Neutrophil (primary cell): ENCODE data around the gene MACF1.

Source experiments
- H3K27ac ChIP-seq: fragments of 200-600 bp; sonication (generic); 2 replicates; pipeline ENCODE4 v1.5.1; 2016; ENCODE audit warnings: mild to moderate bottlenecking, moderate library complexity
- H3K27me3 ChIP-seq: fragments of 200-600 bp; sonication (generic); 2 replicates; pipeline ENCODE4 v1.6.0; 2016; ENCODE audit warnings: mild to moderate bottlenecking
- H3K36me3 ChIP-seq: fragments of 200-600 bp; sonication (generic); 2 replicates; pipeline ENCODE4 v1.5.1; 2017
- H3K4me1 ChIP-seq, 2 experiments: fragments of 200-600 bp in 1 of 2; sonication (generic) in 1 of 2; 1 replicate in 1 of 2; 2 replicates in 1 of 2; pipeline versions ENCODE4 v1.5.1 to v1.6.1; 2013 to 2016; ENCODE audit warnings: low read depth in 1 of 2, low read length in 1 of 2, mild to moderate bottlenecking in 1 of 2, moderate library complexity in 1 of 2; ENCODE audit not compliant: control insufficient read depth in 1 of 2, insufficient read depth in 1 of 2
- H3K4me3 ChIP-seq, 2 experiments: fragments of 200-600 bp in 1 of 2; sonication (generic) in 1 of 2; 1 replicate in 1 of 2; 2 replicates in 1 of 2; pipeline ENCODE4 v1.5.1; 2013 to 2016; ENCODE audit warnings: low read depth in 1 of 2, low read length in 1 of 2, mild to moderate bottlenecking in 1 of 2, moderate library complexity in 1 of 2
- H3K9me3 ChIP-seq: fragments of 200-600 bp; sonication (generic); 2 replicates; pipeline ENCODE4 v1.5.1; 2016
- CTCF ChIP-seq: fragments of 200-600 bp; sonication (generic); IDR thresholded peaks from 2 replicates; pipeline ENCODE4 v1.5.1; 2016; ENCODE audit warnings: antibody characterized with exemption

Gene MACF1

DNA sequence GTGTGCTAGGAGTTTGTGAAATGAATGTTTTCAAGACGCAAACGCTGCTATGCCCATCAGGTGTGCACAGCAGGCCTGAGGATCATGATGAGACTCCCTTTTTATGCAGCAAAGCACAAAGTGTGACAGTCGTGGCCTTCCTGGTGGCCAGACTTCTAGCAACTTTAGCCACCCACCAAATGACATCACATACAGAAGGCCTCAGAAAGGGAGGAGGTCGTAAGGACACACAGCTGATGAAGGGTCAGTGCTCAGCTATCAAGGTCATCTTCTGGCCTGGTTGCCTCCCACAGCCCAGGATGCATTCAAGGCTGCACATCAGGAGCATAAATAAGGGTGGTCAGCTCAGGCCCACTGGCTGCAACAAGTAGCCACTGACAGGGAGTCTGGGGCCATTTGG is 323.6 kb downstream of the MACF1 start:
- Histone ChIP-seq H3K27me3 (no peaks in the 10 kb centered on the region), H3K4me3 (no peak overlapping the region), H3K27ac (no peak overlapping the region), H3K36me3 (peaks cover 9% of the 10 kb centered on the region), H3K4me1 (peaks cover 0 to 7% of the 10 kb centered on the region in 2 experiments), H3K9me3 (no peaks in the 10 kb centered on the region)
- no peak for TF ChIP-seq CTCF

GRCh38 chr1:39529901-39530535 is 325.5 kb downstream of the MACF1 start:
- no peak for TF ChIP-seq CTCF

GRCh38 chr1:39531526-39531925 is 327.0 kb downstream of the MACF1 start:
- no peaks in the 10 kb centered on the region for H3K9me3 ChIP-seq
- TF ChIP-seq CTCF: no peak
- peaks cover 0 to 7% of the 10 kb centered on the region in 2 experiments for H3K4me1 ChIP-seq
- H3K27me3 ChIP-seq: no peaks in the 10 kb centered on the region
- no peak overlapping the region for H3K4me3 ChIP-seq
- H3K27ac ChIP-seq: no peak overlapping the region
- H3K36me3 ChIP-seq: peaks cover 9% of the 10 kb centered on the region

More at GRCh38 chr1:39529901-39530535, 325.5 kb downstream of the MACF1 start:
- Histone ChIP-seq H3K4me3 (no peak overlapping the region), H3K36me3 (peaks cover 9% of the 10 kb centered on the region), H3K9me3 (no peaks in the 10 kb centered on the region), H3K27me3 (no peaks in the 10 kb centered on the region), H3K4me1 (peaks cover 0 to 7% of the 10 kb centered on the region in 2 experiments), H3K27ac (no peak overlapping the region)

DNA sequence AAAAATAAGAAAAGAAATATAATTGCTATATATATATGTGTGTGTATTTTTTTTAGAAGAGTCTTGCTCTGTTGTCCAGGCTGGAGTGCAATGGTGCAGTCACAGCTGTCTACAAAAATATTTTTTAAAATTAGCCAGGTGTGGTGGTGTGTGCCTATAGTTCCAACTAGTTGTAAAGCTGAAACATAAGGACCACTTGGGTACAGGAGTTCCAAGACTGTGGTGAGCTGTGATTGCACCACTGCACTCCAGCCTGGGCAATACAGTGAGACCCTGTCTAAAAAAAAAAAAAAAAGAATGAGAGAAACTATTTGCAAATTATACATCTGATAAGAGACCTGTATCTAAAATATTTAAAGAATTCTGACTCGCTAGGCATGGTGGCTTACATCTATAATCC is 328.9 kb downstream of the MACF1 start:
- Histone ChIP-seq H3K36me3 (no peaks in the 10 kb centered on the region), H3K4me3 (no peak overlapping the region)
- no peak for TF ChIP-seq CTCF

More for the DNA sequence above, 328.9 kb downstream of the MACF1 start:
- Histone ChIP-seq H3K4me1 (peaks cover 0 to 7% of the 10 kb centered on the region in 2 experiments), H3K27ac (no peak overlapping the region), H3K9me3 (no peaks in the 10 kb centered on the region), H3K27me3 (no peaks in the 10 kb centered on the region)
